Activated naive CD4-positive, alpha-beta T cell (primary cell): Measurements from ENCODE around the gene ISG15.
"Not testable (repeated sequence)": the region's sequence is repeated elsewhere in the genome, so short reads cannot be mapped to it uniquely, and the experiment has no call there.

Experiments used
- DNase-seq, 4 experiments: peaks; one replicate each; lab custom pipeline; 2025; lab: John Stamatoyannopoulos, UW

The ISG15 gene

DNA sequence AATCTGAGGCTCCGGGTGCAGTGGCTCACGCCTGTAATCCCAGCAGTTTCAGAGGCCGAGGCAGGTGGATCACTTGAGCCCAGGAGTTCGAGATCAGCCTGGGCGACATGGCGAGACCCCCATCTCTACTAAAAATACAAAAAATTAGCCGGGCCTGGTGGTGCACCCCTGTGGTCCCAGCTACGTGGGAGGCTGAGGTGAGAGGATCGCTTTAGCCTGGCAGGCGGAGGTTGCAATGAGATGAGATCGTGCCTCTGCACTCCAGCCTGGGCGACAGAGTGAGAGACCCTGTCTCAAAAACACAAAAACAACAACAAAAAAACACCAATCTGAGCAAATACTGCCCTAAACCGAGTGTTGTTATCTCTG lies 577 bp upstream of the ISG15 start:
- not testable (repeated sequence) for DNase-seq

DNA sequence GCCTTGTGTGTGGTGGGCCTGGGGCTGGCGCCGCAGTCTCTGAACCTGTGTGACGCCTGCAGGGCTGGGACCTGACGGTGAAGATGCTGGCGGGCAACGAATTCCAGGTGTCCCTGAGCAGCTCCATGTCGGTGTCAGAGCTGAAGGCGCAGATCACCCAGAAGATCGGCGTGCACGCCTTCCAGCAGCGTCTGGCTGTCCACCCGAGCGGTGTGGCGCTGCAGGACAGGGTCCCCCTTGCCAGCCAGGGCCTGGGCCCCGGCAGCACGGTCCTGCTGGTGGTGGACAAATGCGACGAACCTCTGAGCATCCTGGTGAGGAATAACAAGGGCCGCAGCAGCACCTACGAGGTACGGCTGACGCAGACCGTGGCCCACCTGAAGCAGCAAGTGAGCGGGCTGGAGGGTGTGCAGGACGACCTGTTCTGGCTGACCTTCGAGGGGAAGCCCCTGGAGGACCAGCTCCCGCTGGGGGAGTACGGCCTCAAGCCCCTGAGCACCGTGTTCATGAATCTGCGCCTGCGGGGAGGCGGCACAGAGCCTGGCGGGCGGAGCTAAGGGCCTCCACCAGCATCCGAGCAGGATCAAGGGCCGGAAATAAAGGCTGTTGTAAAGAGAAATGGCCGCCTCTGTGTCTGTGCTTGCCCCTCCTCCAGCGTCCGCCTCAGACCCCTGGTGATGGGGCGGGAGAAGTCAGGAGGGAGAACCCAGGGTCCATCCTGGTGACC lies 788 bp downstream of the ISG15 start:
- peak in 1 of 4 experiments; percentile 28 for DNase-seq

DNA sequence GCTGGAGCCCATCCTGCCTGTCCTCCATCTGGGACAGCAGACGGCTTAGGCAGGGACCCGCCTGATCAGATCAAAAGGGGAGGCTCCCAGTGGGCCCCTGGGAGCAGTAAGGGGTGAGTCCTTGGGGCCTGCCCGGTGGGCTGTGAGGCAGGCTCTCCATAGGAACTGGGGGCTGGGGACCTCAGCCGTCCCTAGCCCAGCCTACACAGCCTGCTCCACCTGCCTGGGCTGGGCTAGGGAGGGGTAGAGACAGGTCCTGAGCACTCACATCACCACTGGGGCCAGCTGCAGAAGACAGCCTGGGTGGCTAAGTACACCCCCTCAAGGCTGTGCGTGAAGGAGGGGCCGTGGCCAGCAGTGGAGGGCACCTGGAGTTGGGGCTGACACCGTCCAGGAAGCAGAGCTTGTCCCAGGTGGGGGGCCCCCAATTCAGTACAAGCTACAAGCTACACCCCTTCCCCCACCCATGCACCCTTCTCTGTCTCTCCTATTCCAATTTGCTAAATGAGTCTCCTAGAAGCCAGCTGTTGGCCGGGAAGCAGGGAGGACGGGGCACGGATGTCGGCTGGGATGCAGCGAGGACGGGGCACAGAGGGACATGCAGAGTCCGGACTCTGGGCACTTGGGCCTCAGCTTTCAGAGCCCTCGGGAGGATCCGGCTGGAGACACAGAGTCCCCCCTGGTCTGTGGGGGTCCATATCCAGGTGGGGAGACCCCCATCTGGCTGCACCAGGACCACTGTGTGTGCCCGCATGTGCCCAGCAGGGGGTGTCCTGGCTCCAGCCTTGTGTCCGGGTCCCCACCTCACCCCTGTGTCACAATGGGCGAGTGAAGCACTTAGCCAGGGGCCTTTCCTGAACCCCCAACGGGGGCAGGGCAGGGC lies 1.7 kb downstream of the ISG15 start:
- DNase-seq = no peak

DNA sequence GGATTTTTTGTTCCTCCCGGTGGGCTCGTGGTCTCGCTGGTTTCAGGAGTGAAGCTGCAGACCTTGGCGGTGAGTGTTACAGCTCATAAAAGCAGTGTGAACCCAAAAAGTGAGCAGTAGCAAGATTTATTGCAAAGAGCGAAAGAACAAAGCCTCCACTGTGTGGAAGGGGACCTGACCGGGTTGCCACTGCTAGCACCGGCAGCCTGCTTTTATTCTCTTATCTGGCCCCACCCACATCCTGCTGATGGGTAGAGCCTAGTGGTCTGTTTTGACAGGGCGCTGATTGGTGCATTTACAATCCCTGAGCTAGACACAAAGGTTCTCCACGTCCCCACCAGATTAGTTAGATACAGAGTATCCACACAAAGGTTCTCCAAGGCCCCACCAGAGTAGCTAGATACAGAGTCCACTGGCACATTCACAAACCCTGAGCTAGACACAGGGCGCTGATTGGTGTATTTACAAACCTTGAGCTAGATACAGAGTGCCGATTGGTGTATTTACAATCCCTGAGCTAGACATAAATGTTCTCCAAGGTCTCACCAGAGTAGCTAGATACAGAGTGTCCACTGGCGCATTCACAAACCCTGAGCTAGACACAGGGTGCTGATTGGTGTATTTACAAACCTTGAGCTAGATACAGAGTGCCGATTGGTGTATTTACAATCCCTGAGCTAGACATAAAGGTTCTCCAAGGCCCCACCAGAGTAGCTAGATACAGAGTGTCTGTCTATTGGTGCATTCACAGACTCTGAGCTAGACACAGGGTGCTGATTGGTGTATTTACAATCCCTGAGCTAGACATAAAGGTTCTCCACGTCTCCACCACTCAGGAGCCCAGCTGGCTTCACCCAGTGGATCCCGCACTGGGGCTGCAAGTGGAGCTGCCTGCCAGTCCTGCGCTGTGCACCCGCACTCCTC lies 4.4 kb downstream of the ISG15 start:
- DNase-seq = not testable (repeated sequence)

DNA sequence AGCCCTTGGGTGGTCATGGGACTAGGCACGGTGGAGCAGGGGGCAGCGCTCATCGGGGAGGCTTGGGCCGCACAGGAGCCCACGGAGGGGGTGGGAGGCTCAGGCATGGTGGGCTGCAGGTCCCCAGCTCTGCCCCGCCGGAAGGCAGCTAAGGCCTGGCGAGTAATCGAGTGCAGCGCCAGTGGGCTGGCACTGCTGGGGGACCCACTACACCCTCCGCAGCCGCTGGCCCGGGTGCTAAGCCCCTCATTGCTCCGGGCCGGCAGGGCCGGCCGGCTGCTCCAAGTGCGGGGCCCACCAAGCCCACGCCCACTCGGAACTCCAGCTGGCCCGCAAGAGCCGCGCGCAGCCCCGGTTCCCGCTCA lies 5.0 kb downstream of the ISG15 start:
- DNase-seq = not testable (repeated sequence)

DNA sequence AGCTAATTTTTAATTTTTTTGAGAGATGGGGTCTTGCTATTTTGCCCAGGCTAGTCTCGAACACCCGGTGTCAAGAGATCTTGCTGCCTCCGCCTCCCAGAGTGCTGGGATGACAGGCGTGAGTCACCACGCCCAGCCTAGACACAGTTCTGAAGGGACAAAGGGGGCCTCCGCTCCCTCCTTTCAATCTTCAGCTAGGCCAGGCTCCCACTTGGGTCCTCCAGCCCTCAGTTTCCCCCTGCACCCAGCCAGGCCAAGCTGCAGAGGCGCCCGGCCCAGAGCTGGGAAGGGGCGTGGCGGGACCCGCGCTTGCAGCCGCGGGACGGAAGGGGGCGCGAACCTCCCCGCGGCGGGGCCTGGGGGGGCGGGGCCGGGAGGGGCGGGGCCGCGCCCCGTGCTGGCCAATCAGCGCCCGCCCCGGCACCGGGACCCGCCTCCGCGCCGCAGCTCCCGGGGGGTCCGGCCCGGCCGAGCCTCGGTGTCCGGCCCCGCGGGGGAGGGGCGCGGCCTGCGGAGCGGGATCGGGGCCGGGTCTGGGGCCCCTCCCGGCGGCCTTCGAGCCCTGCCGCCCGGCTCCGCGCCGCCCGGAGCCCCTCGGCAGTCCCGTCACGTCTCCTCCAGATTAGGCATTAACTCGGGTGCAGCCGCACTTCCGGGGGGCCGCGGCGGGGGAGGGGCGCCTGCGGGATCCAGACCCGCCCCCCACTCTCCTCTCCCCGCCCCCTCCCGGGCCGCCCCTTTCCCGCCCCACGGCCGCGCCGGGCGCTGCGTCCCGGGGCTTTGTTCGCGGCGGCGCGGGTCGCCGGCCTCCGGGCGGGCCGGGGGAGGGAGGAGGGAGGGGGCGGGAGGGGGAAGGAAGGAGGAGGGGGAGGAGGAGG lies 6.1 kb downstream of the ISG15 start:
- DNase-seq = peak; percentile 49 to 83 (median 60)

DNA sequence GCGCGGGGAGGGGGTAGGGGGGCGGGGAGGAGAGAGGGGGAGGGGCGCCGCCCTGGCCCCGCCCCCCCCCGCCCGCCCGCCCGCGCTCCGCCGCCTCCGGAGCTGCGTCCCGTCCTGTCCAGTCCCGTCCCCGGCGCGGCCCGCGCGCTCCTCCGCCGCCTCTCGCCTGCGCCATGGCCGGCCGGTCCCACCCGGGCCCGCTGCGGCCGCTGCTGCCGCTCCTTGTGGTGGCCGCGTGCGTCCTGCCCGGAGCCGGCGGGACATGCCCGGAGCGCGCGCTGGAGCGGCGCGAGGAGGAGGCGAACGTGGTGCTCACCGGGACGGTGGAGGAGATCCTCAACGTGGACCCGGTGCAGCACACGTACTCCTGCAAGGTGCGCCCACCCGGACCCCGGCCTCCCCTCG lies 6.7 kb downstream of the ISG15 start, which contains the start of gene AGRN:
AGRN (plus strand) TSS at position 121 of the 405 bp plus-strand sequence; CDS start at position 174, 53 bp downstream.
- DNase-seq = no peak

DNA sequence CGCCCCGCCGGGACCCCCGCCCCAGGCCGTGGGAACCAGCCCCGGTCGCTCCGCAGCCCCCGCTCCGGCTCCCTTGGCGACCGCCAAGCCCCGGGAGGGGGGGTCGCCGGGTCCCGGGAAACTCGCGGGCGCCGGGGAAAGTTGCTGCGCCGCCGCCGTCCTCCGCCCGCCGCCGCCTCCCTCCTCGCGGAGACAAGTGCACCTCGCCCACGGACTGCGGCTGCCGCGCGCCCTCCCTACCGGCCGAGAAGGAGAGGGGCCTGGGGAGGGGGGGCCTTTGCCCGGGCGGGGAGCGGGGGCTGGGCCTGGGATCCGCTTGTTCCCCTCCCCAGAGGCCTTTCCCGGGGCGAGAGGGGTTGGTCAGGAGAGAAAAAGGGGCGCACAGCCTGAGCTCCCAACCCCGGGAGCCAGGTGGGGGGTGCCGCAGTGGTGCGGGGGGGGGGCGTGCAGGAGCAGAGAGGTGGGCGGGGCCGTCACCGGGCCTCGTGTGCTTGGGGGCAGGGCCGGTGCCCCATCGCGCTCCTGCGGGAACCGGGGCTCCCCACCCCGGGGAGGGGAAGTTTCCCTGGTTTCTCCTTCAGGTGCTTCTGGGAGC lies 7.2 kb downstream of the ISG15 start:
- DNase-seq = peak in 1 of 4 experiments; percentile 45

DNA sequence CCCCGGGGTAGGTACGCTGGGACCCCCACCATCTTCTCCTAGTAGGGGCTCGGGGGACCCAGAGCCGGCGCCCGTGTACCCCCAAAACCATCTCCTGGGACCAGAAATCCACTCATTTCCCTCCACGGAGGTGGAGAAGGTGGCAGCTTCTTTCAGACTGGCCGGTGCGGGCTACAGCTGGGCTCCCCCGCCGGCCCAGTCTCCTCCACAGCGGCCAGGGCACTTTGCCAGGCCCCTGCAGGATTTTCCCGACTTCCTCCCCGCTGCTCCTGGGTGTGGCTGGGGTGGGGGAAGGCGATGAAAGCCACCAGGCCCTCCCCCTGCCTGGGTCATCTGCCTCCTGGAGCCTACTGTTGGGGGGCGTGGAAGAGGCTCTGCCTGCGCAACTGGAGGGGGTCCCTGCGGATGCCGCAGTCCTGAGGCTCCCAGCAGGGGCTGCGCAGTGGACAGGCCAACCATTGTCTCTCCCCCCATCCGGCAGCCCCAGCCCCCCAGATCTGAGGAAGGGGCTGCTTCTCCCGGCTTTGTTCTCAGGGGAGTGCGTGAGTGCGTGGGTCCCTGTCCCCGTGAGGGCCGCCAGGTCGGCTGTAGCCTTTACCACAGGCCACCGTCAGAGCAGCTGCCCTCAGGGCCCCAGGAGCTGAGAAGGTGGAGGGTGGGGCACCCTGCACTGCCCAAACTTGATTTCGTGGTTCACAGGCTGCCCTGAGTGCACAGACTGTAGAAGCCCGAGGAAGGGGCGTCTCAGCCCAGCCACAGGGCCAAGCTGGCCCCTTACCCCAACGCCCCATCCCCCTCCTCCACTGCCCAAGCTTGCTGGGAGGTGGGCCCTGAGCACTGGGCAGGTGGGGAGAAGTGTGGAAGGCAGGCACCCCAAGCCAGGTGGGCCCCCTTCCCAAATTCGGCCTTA lies 8.0 kb downstream of the ISG15 start:
- no peak for DNase-seq

DNA sequence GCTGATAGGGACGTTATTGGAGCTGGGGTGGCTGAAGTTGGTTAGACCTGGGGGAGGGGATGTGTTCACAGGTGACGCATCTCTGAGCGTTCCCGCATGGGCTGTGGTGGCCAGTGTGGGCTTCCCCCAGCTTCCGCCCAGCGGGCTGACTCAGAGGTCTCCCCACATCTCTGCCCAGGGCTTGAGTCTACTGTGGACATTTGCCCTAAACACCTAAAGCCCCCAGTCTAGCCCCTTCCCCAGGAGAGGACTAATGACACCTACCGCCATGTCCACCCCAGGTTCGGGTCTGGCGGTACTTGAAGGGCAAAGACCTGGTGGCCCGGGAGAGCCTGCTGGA lies 8.6 kb downstream of the ISG15 start:
- DNase-seq = no peak

DNA sequence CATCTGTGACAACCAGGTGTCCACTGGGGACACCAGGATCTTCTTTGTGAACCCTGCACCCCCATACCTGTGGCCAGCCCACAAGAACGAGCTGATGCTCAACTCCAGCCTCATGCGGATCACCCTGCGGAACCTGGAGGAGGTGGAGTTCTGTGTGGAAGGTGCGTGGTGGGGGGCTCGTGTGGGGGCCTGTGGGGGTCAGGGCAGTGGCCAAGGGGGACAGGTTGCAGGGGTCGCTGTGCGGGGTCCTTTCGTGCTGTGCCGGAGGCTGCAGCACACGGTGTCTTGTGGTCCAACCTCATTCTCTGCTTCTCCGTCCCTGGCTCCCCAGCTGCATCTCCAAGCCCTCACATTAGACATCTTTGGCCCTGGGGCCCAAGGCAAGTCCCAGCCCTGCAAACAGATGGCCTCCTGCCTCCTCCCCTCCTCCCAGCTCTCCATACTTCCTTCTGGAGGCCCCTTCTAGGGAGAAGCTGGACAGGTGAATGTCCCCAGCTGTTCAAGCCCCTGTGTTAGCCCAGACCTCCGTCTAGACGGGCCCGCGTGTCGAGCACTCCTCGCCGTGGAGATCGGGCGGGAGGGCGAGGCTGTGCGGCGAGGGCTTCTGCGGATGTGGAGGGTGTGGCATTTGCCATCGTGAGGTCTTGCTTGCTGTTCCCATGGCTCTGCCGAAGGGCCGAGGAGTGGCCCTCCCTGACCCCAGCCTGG lies 9.2 kb downstream of the ISG15 start:
- DNase-seq = no peak

DNA sequence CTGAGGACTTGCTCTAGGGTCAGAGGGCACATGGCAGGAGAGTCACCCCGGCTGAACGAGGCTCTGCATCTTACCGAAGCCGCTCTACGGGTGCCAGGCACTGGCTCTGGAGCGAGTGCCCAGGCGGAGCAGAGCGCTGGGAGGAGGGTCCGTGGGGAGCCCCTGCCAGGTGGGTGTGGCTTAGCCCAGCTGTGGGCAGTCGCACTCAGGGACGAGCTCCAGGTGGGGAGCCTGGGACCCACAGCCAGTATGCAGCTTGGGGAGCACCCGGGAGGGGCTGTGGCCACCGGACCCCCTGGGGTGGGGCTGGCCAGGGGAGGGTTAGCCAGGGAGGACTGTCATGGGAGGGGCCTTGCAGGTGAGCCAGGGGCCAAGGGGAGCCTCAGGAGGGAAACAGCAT lies 10.4 kb downstream of the ISG15 start:
- no peak for DNase-seq

DNA sequence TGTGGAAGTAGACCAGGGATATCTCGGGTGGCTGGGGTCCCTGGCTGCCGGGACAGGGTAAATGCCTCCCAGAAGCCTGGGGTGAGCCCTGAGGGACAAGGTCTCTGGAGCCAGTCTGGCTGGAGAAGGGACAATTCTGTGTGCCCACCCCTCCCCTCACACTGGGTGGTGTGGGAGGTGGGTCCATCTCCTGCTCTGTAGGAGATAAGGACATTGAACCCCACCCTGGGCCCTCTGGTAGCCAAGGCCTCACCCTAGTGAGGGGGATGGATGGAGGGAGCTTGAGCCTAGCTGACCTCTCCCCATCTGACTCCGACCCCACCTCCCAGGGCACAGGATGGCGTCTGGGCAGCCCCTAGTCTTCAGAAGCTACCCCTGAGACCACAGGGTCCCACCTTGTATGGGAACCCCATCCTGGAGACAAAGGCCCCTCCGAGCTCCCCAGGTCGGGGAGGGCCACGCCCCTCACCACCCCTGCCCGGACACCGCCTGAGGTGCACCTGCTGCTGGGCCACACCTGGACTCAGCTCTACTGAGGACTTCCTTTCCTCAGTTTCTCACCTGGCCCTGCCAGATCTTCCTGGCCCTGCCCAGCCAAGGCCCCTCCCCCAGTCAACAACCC lies 11.0 kb downstream of the ISG15 start:
- no peak for DNase-seq

DNA sequence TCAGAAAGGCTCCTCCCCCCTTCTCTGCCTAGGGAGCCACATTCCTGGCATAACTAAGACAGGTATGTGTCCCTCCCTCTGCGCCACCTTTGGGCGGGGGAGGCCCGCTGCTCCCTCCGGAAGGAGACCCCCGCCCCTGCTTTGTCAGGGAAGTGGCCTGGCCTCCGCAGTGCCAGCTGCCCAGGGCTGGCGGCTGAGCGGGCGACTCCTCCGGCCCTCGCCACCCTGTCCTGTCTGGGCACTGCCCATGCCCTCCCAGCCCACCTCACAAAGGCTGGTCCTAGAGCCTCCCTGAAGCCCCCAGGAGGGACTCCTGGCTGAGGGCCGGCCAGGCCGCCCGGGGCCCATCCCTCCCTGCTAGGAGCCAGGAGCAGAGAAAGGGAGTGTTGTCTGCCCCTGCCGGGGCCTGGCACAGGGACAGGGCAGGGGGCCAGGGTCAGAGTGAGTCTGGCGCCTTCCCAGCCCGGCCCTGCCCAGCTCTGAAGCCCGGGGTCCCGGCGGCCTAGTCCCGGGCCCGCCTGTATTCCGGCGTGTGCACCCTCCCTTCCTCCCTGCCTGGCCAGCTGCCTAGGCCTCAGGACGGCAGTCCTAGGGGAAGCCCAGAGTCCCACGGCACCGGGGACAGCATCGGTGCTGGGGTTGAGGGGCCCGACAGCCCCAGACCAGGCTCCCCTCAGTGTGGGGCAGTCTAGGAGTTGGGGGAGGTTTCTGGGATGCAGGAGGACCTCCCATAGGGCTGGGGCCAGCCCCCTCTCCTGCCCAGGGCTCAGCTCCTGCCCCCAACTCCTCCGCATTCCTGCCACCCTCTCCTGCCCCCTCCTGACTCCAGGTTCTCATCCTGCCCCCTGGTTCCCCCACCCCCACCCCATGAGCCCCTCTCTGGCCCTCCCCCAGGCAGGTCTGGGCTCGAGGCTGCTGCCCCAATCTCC lies 11.7 kb downstream of the ISG15 start:
- no peak for DNase-seq

DNA sequence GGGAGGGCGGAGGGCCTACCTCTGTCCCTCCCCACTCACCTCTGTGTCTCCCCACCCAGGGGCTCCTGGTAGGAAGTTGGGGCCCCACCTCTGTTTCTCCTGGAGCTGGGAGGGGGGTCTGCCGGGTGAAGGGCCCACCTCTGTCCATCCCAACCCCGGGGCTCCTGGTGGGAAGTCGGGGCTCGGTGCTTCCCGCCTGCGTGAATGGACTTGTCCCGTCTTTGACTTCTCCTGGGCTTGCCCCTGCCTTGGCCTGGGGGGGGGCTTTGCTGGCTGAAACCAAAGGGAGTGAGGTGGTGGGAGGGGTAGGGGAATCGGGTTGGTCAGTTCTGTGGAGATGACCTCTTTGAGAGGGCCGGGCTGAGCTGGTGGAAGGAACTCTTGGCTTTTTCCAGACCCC lies 12.4 kb downstream of the ISG15 start:
- no peak for DNase-seq

DNA sequence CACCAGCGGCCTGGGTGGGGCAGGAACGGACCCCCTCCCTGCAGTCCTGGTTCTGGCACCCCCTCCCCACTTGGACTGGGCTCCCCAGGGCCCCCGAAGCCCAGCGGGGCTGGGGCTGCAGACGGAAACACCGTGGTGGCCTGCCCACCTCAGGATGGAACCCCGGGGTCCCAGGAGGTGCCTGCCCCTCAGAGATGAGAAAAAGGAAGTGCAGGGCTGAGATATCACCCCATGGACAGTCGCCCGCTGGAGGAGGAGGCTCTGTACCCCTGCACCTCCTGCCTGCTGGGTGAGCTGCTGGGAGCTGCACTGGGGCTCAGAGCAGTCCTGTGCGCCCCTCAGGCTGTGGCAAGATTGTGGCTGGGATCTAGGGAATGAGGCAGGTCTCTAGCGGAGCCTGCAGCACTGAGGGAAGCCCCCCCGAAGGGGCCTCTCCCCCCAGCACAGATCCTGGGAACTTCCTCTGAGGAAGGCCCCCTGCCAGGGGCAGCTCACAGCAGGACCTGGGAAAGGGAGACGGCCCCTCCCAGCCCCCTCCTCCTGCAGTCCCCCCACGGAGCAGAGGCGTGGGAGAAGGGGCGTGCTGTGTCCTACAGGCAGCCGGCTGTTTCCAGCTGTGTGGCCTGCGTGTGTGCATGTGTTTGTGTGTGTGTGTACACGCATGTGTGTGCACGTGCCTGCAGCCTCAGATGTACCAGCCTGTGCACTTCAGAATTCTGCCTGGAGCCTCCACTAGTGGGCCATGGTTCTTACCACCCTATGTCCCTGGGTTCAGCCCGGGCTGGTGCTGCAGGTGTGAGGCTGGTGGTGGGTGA lies 13.5 kb downstream of the ISG15 start:
- DNase-seq = no peak

DNA sequence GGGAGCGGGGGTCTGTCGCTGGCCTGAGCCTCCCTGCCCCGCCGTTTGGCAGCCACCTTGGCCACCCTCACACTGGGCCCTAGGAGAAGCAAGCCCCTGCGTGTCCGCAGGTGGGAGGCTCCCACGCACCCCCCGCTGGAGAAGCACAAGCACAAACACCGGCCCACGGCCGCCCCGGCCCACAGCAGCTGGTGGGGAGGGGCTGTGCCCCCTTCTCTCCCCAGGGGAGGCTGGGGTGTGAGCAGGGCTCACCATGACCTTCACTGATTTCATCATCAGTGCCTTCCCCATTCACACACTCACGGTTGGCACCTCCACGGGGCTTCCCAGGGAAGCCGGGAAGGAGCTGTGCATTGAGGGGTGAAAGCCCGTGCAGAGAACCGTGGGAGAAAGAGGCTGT lies 14.5 kb downstream of the ISG15 start:
- no peak for DNase-seq
